ENCODE results near the gene MSRB2.

The MSRB2 gene

GRCh38 chr10:23053036-23053435, 42.3 kb upstream of the MSRB2 start:
- POLR2A ChIA-PET, result no interaction called here
- CTCF ChIA-PET, result interaction anchor here (1.0 kb wide), 1 partner anchor 27 kb away, joined by 3 read pairs; no protein-coding TSS in a partner anchor
- no peak for TF ChIP-seq CTCF (IDR thresholded peaks at IDR 0.05; ENCODE audit: insufficient read depth, low read length, missing control alignments)
- H3K4me3 ChIP-seq (ENCODE audit: low read depth, low read length), result no peak overlapping the region
- DNase-seq (ENCODE audit: low read depth, low spot score), result no peak

DNA sequence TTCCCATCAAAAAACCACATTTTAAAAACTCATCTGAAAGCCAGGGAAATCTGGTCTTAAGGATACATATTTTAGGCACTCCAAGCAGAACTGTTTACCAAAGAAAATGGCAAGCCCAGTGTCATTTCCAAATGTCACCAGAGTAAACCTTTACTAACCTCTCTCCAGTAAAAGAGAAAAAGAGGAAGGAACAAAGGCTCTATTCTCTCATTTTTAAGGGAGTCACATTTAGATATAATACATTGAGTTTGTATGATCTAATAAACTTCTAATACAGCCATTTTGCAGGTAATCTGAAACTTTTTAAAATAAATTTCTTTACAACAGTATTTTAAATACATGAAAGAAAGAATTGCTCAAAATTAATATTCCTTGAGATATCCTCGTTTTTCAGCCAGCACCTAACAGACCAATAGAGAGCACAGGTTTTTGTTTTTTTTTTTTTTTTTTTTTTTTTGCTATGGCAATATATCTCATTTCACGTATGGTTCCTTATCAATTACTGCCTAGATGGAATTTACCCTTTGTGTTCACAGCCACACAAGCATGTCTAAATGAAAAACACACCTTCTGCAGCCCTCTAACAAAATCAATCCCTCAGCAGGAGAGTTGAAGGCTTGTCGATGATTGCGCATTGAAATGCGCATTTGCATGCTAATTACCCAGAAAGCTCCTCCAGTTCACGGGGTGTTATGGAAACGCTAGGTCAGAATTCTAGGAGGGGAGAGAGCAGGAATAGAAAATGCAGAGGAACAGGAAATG, 39.8 kb upstream of the MSRB2 start:
- POLR2A ChIA-PET, result no interaction called here
- CTCF ChIA-PET, result no interaction called here
- no peak for TF ChIP-seq CTCF (IDR thresholded peaks at IDR 0.05; ENCODE audit: insufficient read depth, low read length, missing control alignments)
- no peak overlapping the region for H3K4me3 ChIP-seq (ENCODE audit: low read depth, low read length)
- no peak for DNase-seq (ENCODE audit: low read depth, low spot score)

GRCh38 chr10:23056186-23056579, 39.2 kb upstream of the MSRB2 start:
- ChIA-PET CTCF (no interaction called here), POLR2A (no interaction called here)
- H3K4me3 ChIP-seq (ENCODE audit: low read depth, low read length), result no peak overlapping the region
- no peak for TF ChIP-seq CTCF (IDR thresholded peaks at IDR 0.05; ENCODE audit: insufficient read depth, low read length, missing control alignments)
- no peak for DNase-seq (ENCODE audit: low read depth, low spot score)

GRCh38 chr10:23058366-23058765, 37.0 kb upstream of the MSRB2 start:
- TF ChIP-seq CTCF (IDR thresholded peaks at IDR 0.05; ENCODE audit: insufficient read depth, low read length, missing control alignments), result no peak
- ChIA-PET CTCF (no interaction called here), POLR2A (no interaction called here)
- H3K4me3 ChIP-seq (ENCODE audit: low read depth, low read length), result no peak overlapping the region
- no peak for DNase-seq (ENCODE audit: low read depth, low spot score)

- ChIA-PET CTCF (no interaction called here), POLR2A (no interaction called here)
- TF ChIP-seq CTCF (IDR thresholded peaks at IDR 0.05; ENCODE audit: insufficient read depth, low read length, missing control alignments), result no peak
- H3K4me3 ChIP-seq (ENCODE audit: low read depth, low read length), result no peak overlapping the region
- no peak for DNase-seq (ENCODE audit: low read depth, low spot score)
These were observed 34.5 kb upstream of the MSRB2 start for GRCh38 chr10:23060918-23061317.

GRCh38 chr10:23063045-23063972, 32.1 kb upstream of the MSRB2 start:
- ChIA-PET POLR2A (no interaction called here), CTCF (interaction anchor here (1.6 kb wide), 1 partner anchor 1070 kb away, joined by 3 read pairs; no protein-coding TSS in a partner anchor)
- DNase-seq (ENCODE audit: low read depth, low spot score), result no peak
- TF ChIP-seq CTCF (IDR thresholded peaks at IDR 0.05; ENCODE audit: insufficient read depth, low read length, missing control alignments), result no peak
- H3K4me3 ChIP-seq (ENCODE audit: low read depth, low read length), result no peak overlapping the region

All from AG04449 (cell line).